ENCODE results near the gene TMEM63A. TPM values are rescaled to one million over a fixed set of nuclear protein-coding genes. Genes with fewer than 3 reads are reported as not detected.

Gene TMEM63A
- total and polyA plus RNA-seq, 2 of the 13 experiments (the other 11 are each of a cell fraction or from before 2014, with no cell fraction given) = 23.9 to 53.3 TPM

DNA sequence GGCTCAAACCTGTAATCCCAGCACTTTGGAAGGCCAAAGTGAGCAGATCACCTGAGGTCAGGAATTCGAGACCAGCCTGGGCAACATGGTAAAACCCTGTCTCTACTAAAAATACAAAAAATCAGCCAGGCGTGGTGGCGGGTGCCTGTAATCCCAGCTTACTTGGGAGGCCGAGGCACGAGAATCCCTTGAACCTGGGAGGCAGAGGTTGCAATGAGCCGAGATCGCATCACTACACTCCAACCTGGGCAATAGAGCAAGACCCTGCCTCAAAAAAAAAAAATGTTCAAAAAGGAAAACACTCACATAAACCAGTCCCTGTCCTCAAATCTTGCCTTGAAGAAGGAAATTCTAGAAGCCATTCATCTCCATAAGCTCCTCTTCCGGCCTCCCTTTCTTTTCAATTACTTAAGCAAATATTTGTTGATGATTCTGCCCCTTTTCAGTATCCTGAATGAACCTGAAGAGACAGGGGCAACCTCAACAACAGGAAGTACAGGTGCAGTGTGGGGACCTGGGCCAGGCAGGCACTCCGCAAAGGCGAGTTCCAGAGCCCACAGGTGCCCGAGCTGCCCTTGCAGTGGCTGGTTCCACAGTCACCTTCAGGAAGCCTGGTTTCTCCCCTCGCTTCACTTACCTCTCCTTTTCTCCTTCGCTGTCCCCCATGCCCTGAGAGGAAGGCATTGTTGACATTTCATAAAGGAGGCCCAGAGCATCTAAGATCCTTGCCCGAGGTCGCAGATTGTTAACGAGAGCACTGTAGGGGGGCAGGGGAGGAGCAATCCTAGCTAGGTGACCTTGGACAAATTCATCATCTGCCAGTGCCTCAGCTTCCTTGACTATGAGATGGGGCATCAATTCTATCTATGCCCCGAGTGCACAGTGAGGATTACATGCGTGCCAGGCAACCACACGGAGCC, 15.7 kb upstream of the TMEM63A start (continued):
- TF ChIP-seq, protein P1, sequence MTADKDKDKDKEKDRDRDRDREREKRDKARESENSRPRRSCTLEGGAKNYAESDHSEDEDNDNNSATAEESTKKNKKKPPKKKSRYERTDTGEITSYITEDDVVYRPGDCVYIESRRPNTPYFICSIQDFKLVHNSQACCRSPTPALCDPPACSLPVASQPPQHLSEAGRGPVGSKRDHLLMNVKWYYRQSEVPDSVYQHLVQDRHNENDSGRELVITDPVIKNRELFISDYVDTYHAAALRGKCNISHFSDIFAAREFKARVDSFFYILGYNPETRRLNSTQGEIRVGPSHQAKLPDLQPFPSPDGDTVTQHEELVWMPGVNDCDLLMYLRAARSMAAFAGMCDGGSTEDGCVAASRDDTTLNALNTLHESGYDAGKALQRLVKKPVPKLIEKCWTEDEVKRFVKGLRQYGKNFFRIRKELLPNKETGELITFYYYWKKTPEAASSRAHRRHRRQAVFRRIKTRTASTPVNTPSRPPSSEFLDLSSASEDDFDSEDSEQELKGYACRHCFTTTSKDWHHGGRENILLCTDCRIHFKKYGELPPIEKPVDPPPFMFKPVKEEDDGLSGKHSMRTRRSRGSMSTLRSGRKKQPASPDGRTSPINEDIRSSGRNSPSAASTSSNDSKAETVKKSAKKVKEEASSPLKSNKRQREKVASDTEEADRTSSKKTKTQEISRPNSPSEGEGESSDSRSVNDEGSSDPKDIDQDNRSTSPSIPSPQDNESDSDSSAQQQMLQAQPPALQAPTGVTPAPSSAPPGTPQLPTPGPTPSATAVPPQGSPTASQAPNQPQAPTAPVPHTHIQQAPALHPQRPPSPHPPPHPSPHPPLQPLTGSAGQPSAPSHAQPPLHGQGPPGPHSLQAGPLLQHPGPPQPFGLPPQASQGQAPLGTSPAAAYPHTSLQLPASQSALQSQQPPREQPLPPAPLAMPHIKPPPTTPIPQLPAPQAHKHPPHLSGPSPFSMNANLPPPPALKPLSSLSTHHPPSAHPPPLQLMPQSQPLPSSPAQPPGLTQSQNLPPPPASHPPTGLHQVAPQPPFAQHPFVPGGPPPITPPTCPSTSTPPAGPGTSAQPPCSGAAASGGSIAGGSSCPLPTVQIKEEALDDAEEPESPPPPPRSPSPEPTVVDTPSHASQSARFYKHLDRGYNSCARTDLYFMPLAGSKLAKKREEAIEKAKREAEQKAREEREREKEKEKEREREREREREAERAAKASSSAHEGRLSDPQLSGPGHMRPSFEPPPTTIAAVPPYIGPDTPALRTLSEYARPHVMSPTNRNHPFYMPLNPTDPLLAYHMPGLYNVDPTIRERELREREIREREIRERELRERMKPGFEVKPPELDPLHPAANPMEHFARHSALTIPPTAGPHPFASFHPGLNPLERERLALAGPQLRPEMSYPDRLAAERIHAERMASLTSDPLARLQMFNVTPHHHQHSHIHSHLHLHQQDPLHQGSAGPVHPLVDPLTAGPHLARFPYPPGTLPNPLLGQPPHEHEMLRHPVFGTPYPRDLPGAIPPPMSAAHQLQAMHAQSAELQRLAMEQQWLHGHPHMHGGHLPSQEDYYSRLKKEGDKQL (CRISPR knock-in tag; IDR thresholded peaks at IDR 0.05; ENCODE audit: low read depth) = no peak
- TF ChIP-seq PAXIP1 (CRISPR knock-in tag; conservative IDR thresholded peaks at IDR 0.05) (peak; percentile 58), ZNF691 (CRISPR knock-in tag; IDR thresholded peaks at IDR 0.05; ENCODE audit: borderline replicate concordance, low read depth) (peak; percentile 92), ZNF253 (CRISPR knock-in tag; IDR thresholded peaks at IDR 0.05; ENCODE audit: borderline replicate concordance) (no peak), ZNF460 (CRISPR knock-in tag; IDR thresholded peaks at IDR 0.05; ENCODE audit: borderline replicate concordance) (peak; percentile 58; the same call in 1 of the 2 replicates), NR2F1 (CRISPR knock-in tag; IDR thresholded peaks at IDR 0.05) (no peak)
- TF ChIP-seq, protein P2, sequence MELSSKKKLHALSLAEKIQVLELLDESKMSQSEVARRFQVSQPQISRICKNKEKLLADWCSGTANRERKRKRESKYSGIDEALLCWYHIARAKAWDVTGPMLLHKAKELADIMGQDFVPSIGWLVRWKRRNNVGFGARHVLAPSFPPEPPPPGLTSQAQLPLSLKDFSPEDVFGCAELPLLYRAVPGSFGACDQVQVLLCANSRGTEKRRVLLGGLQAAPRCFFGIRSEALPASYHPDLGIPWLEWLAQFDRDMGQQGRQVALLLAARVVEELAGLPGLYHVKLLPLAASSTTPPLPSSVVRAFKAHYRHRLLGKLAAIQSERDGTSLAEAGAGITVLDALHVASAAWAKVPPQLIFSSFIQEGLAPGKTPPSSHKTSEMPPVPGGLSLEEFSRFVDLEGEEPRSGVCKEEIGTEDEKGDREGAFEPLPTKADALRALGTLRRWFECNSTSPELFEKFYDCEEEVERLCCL (CRISPR knock-in tag; IDR thresholded peaks at IDR 0.05; ENCODE audit: borderline replicate concordance) = no peak

Data from HepG2 (cell line).